K562 (cell line): ENCODE data around the gene CYSRT1. TPM values are rescaled to one million over a fixed set of nuclear protein-coding genes. Genes with fewer than 3 reads are reported as not detected.

Source experiments
- ESRRB ChIP-seq: fragments of 250-450 bp; sonication (Bioruptor Pico); IDR thresholded peaks from 2 replicates; pipeline ENCODE4 v1.5.0; 2020; ENCODE audit warnings: mild to moderate bottlenecking, moderate library complexity, borderline replicate concordance
- FOS ChIP-seq: IDR thresholded peaks from 3 replicates; pipeline ENCODE4 v1.6.1; 2011; ENCODE audit not compliant: insufficient read length; ENCODE audit errors: extremely low read depth
- L3MBTL2 ChIP-seq: fragments of 450-650 bp; IDR thresholded peaks from 2 replicates; pipeline ENCODE4 v1.6.1; 2016; ENCODE audit warnings: mild to moderate bottlenecking, moderate library complexity
- MECOM ChIP-seq: fragments of 250-450 bp; sonication (Bioruptor Pico); IDR thresholded peaks from 2 replicates; pipeline ENCODE4 v1.8.0; 2022; ENCODE audit warnings: inconsistent platforms
- NCOA1 ChIP-seq: fragments of 450-650 bp; IDR thresholded peaks from 2 replicates; pipeline ENCODE4 v1.6.1; 2016; ENCODE audit warnings: low read depth
- NR1H2 ChIP-seq: sonication (generic); formaldehyde crosslinking; IDR thresholded peaks from 2 replicates; pipeline ENCODE4 v1.4.0; 2020; ENCODE audit warnings: mild to moderate bottlenecking, missing genetic modification reagents
- PRPF4 ChIP-seq: fragments of 200-400 bp; formaldehyde crosslinking; IDR thresholded peaks from one replicate; pipeline ENCODE4 v1.6.1; 2017; ENCODE audit warnings: low read length, low read depth, mild to moderate bottlenecking; ENCODE audit not compliant: insufficient read depth, poor library complexity, severe bottlenecking
- PYGO2 ChIP-seq: fragments of 450-650 bp; IDR thresholded peaks from 2 replicates; pipeline ENCODE4 v1.6.1; 2016; ENCODE audit warnings: mild to moderate bottlenecking, missing genetic modification characterization, moderate library complexity, missing compliant biosample characterization
- SP2 ChIP-seq: IDR thresholded peaks from 2 replicates; pipeline ENCODE4 v1.6.1; 2011; ENCODE audit warnings: mild to moderate bottlenecking, low read depth, low read length, moderate library complexity; ENCODE audit not compliant: poor library complexity, severe bottlenecking; ENCODE audit errors: extremely low read depth
- TCFL5 ChIP-seq: fragments of 250-450 bp; sonication (Bioruptor Pico); conservative IDR thresholded peaks from 2 replicates; pipeline ENCODE4 v1.6.1; 2021; ENCODE audit warnings: mild to moderate bottlenecking, moderate library complexity, matching md5 sums
- ZBTB11 ChIP-seq, 3 experiments: fragments of 200-800 bp in 1 of 3; fragments of 250-450 bp in 1 of 3; fragments of 450-650 bp in 1 of 3; sonication (Bioruptor Pico) in 1 of 3; sonication (Bioruptor generic) in 1 of 3; formaldehyde crosslinking in 1 of 3; IDR thresholded peaks; 2 replicates each; pipeline versions ENCODE4 v1.6.1 to v1.8.0; 2016 to 2022; ENCODE audit warnings: mild to moderate bottlenecking in 2 of 3, missing genetic modification characterization in 2 of 3, missing compliant biosample characterization in 1 of 3, moderate library complexity in 1 of 3
- ZFP1 ChIP-seq: fragments of 450-650 bp; formaldehyde crosslinking; IDR thresholded peaks from 2 replicates; pipeline ENCODE4 v1.4.0; 2020; ENCODE audit warnings: mild to moderate bottlenecking, mixed read lengths
- polyA plus RNA-seq, 8 experiments: library from polyadenylated mRNA; depleted of rRNA in 4 of 8; stranded (reverse) in 5 of 8; unstranded in 3 of 8; fragments of >200 nt; fragmentation: Nextera tagmentation in 2 of 8; fragmentation: Illumina TruSeq in 1 of 8; extraction: Ambion mirVana in 2 of 8; extraction: Trizol in 1 of 8; gene quantifications; 2 replicates each; pipeline versions ENCODE4 v1.2.1 to v1.2.3, GENCODE V29; 2011 to 2014; ENCODE audit warnings: inconsistent platforms in 1 of 8, missing spikeins in 1 of 8
- total RNA-seq, 7 experiments: library from RNA; depleted of rRNA in 6 of 7; stranded (reverse); fragments of >200 nt in 6 of 7; fragmentation: Illumina TruSeq in 2 of 7; extraction: Trizol in 2 of 7; gene quantifications; 2 replicates each; pipeline versions ENCODE4 v1.2.1 to v1.2.3, GENCODE V29; 2011 to 2021; ENCODE audit warnings: low replicate concordance in 1 of 7
- TF ChIP-seq, protein P1 (sequence below), 2 experiments: fragments of 450-650 bp; IDR thresholded peaks; 2 replicates each; pipeline ENCODE4 v1.6.1; 2016; ENCODE audit warnings: mild to moderate bottlenecking in 2 of 2, borderline replicate concordance in 1 of 2, low read depth in 1 of 2, moderate library complexity in 1 of 2
- TF ChIP-seq, protein P2 (sequence below): IDR thresholded peaks from 2 replicates; pipeline ENCODE4 v1.6.1; 2014; ENCODE audit warnings: antibody characterized with exemption

CYSRT1 gene
- total and polyA plus RNA-seq, 9 of the 15 experiments (the other 6 are each of a cell fraction or from before 2014, with no cell fraction given) = 0.04 to 1.4 (median 0.42) TPM; not detected in 3

- TF ChIP-seq PRPF4 (no peak), MECOM (no peak), PYGO2 (tag) (no peak), FOS (no peak), TCFL5 (CRISPR knock-in tag) (no peak), SP2 (no peak), ZBTB11 (CRISPR knock-in tag; IDR thresholded peaks at IDR 0.05) (no peak), NCOA1 (peak; percentile 73), ZFP1 (no peak), L3MBTL2 (peak; percentile 64), NR1H2 (CRISPR knock-in tag) (no peak), ESRRB (CRISPR knock-in tag) (no peak)
- TF ChIP-seq, protein P1, sequence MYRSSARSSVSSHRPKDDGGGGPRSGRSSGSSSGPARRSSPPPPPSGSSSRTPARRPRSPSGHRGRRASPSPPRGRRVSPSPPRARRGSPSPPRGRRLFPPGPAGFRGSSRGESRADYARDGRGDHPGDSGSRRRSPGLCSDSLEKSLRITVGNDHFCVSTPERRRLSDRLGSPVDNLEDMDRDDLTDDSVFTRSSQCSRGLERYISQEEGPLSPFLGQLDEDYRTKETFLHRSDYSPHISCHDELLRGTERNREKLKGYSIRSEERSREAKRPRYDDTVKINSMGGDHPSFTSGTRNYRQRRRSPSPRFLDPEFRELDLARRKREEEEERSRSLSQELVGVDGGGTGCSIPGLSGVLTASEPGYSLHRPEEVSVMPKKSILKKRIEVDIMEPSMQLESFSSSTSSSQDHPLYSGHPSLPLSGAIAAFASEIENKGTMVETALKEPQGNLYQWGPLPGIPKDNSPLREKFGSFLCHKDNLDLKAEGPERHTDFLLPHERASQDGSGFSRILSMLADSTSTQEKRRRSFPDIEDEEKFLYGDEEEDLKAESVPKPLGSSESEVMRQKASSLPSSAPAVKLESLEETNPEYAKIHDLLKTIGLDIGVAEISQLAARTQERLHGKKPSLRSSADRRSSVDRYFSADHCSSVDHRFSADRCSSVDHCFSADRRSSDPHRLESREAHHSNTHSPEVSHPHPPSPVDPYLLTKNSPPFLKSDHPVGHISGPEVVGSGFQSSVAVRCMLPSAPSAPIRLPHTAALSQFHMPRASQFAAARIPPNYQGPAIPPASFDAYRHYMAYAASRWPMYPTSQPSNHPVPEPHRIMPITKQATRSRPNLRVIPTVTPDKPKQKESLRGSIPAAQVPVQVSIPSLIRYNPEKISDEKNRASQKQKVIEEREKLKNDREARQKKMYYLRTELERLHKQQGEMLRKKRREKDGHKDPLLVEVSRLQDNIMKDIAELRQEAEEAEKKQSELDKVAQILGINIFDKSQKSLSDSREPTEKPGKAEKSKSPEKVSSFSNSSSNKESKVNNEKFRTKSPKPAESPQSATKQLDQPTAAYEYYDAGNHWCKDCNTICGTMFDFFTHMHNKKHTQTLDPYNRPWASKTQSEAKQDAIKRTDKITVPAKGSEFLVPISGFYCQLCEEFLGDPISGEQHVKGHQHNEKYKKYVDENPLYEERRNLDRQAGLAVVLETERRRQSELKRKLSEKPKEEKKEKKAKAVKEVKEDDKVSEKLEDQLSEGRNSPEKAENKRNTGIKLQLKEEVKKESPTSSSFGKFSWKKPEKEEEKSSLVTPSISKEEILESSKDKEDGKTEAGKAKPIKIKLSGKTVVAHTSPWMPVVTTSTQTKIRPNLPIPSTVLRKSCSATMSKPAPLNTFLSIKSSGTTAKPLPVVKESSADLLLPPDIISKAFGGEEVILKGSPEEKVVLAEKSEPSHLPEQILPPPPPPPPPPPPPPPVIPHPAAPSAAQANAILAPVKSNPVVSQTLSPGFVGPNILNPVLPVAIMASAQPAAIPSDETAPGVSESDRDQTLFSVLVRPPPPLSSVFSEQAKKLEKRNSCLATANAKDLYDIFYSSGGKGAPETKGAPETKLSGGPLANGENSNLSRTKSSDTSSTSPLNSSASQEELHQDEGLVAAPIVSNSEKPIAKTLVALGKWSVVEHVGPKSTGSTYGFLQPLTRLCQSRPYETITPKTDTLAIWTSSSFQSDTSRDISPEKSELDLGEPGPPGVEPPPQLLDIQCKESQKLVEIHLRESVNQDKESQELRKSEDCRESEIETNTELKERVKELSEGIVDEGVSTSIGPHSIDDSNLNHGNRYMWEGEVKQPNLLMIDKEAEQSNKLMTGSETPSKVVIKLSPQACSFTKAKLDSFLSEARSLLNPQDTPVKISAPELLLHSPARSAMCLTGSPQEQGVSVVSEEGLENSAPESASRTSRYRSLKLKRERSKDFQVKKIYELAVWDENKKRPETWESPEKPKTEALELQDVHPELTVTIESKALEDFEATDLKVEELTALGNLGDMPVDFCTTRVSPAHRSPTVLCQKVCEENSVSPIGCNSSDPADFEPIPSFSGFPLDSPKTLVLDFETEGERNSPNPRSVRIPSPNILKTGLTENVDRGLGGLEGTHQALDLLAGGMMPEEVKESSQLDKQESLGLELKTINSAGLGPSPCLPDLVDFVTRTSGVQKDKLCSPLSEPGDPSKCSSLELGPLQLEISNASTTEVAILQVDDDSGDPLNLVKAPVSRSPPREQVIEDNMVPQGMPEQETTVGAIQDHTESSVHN (IDR thresholded peaks at IDR 0.05; ENCODE audit: borderline replicate concordance in 1 of 2, low read depth in 1 of 2) = peak in 1 of 2 experiments; percentile 43; a peak in 1 of 4 replicates
- TF ChIP-seq, protein P2, sequence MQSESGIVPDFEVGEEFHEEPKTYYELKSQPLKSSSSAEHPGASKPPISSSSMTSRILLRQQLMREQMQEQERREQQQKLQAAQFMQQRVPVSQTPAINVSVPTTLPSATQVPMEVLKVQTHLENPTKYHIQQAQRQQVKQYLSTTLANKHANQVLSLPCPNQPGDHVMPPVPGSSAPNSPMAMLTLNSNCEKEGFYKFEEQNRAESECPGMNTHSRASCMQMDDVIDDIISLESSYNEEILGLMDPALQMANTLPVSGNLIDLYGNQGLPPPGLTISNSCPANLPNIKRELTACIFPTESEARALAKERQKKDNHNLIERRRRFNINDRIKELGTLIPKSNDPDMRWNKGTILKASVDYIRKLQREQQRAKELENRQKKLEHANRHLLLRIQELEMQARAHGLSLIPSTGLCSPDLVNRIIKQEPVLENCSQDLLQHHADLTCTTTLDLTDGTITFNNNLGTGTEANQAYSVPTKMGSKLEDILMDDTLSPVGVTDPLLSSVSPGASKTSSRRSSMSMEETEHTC = no peak
Measured at GRCh38 chr9:137268538-137269201, 43.7 kb downstream of the CYSRT1 start (continued).
